NT2/D1 (cell line): ENCODE results near the gene TUBA1A.

Source experiments
- DNase-seq: peaks from one replicate; pipeline ENCODE4 v3.0.0-alpha.2; 2011; ENCODE audit warnings: low read depth, low spot score
- H3K27me3 ChIP-seq: 2 replicates; pipeline ENCODE4 v1.6.0; 2011; ENCODE audit warnings: mild to moderate bottlenecking; ENCODE audit not compliant: insufficient read length, insufficient read depth
- H3K36me3 ChIP-seq: 2 replicates; pipeline ENCODE4 v1.6.1; 2011; ENCODE audit warnings: mild to moderate bottlenecking, low read length, mixed read lengths; ENCODE audit not compliant: insufficient read depth, insufficient read length
- H3K4me1 ChIP-seq: 2 replicates; pipeline ENCODE4 v1.5.1; 2011; ENCODE audit not compliant: insufficient read depth, insufficient read length
- H3K4me3 ChIP-seq: 2 replicates; pipeline ENCODE4 v1.5.1; 2011; ENCODE audit warnings: low read depth; ENCODE audit not compliant: insufficient read length
- H3K9ac ChIP-seq: 2 replicates; pipeline ENCODE4 v1.6.0; 2011; ENCODE audit warnings: low read depth; ENCODE audit not compliant: insufficient read length
- H3K9me3 ChIP-seq: 2 replicates; pipeline ENCODE4 v1.5.1; 2011; ENCODE audit warnings: mild to moderate bottlenecking, low read length; ENCODE audit not compliant: insufficient read depth
- SUZ12 ChIP-seq: IDR thresholded peaks from 2 replicates; pipeline ENCODE4 v1.6.1; 2011; ENCODE audit not compliant: insufficient read length, insufficient read depth; ENCODE audit errors: extremely low read depth
- YY1 ChIP-seq: IDR thresholded peaks from 2 replicates; pipeline ENCODE4 v1.6.1; 2011; ENCODE audit not compliant: insufficient read length, insufficient read depth
- ZNF274 ChIP-seq: IDR thresholded peaks from 2 replicates; pipeline ENCODE4 v1.6.1; 2011; ENCODE audit warnings: mild to moderate bottlenecking, low read depth, low read length

TUBA1A gene

GRCh38 chr12:49161092-49161795, 27.6 kb downstream of the TUBA1A start:
- no peak overlapping the region for H3K9ac ChIP-seq
- DNase-seq = no peak
- TF ChIP-seq YY1 = no peak
- no peak for TF ChIP-seq SUZ12
- no peak for TF ChIP-seq ZNF274
- no peak overlapping the region for H3K4me3 ChIP-seq
- no peaks in the 10 kb centered on the region for H3K9me3 ChIP-seq
- no peaks in the 10 kb centered on the region for H3K4me1 ChIP-seq
- no peaks in the 10 kb centered on the region for H3K27me3 ChIP-seq
- H3K36me3 ChIP-seq = no peaks in the 10 kb centered on the region

- no peak overlapping the region for H3K4me3 ChIP-seq
- no peak for TF ChIP-seq SUZ12
- no peak for TF ChIP-seq ZNF274
- no peak for TF ChIP-seq YY1
- H3K9ac ChIP-seq = no peak overlapping the region
- no peaks in the 10 kb centered on the region for H3K4me1 ChIP-seq
- DNase-seq = no peak
- no peaks in the 10 kb centered on the region for H3K36me3 ChIP-seq
- no peaks in the 10 kb centered on the region for H3K9me3 ChIP-seq
- no peaks in the 10 kb centered on the region for H3K27me3 ChIP-seq
Observed at GRCh38 chr12:49160399-49160798, 28.5 kb downstream of the TUBA1A start.

GRCh38 chr12:49154221-49154620, 34.7 kb downstream of the TUBA1A start:
- TF ChIP-seq YY1 = no peak
- TF ChIP-seq ZNF274 = no peak
- TF ChIP-seq SUZ12 = no peak
- Histone ChIP-seq H3K9me3 (no peaks in the 10 kb centered on the region), H3K9ac (no peak overlapping the region), H3K36me3 (no peaks in the 10 kb centered on the region), H3K4me1 (no peaks in the 10 kb centered on the region), H3K27me3 (no peaks in the 10 kb centered on the region), H3K4me3 (no peak overlapping the region)
- no peak for DNase-seq

- H3K27me3 ChIP-seq = no peaks in the 10 kb centered on the region
- H3K9me3 ChIP-seq = no peaks in the 10 kb centered on the region
- no peak overlapping the region for H3K9ac ChIP-seq
- DNase-seq = no peak
- no peaks in the 10 kb centered on the region for H3K4me1 ChIP-seq
- TF ChIP-seq YY1 (no peak), ZNF274 (no peak), SUZ12 (no peak)
- H3K36me3 ChIP-seq = no peaks in the 10 kb centered on the region
- H3K4me3 ChIP-seq = no peak overlapping the region
Observed at GRCh38 chr12:49147384-49147783, 41.5 kb downstream of the TUBA1A start.

- TF ChIP-seq SUZ12 (no peak), YY1 (no peak), ZNF274 (no peak)
- Histone ChIP-seq H3K4me3 (no peak overlapping the region), H3K36me3 (no peaks in the 10 kb centered on the region), H3K4me1 (no peaks in the 10 kb centered on the region), H3K9ac (no peak overlapping the region), H3K27me3 (no peaks in the 10 kb centered on the region), H3K9me3 (no peaks in the 10 kb centered on the region)
- DNase-seq = no peak
Observed at GRCh38 chr12:49146406-49146805, 42.5 kb downstream of the TUBA1A start.

GRCh38 chr12:49144384-49144783, 44.5 kb downstream of the TUBA1A start:
- no peak for DNase-seq
- H3K9ac ChIP-seq = no peak overlapping the region
- no peaks in the 10 kb centered on the region for H3K36me3 ChIP-seq
- no peaks in the 10 kb centered on the region for H3K27me3 ChIP-seq
- TF ChIP-seq SUZ12 = no peak
- TF ChIP-seq YY1 = no peak
- no peak for TF ChIP-seq ZNF274
- no peaks in the 10 kb centered on the region for H3K9me3 ChIP-seq
- no peak overlapping the region for H3K4me3 ChIP-seq
- H3K4me1 ChIP-seq = no peaks in the 10 kb centered on the region

- DNase-seq = no peak
- Histone ChIP-seq H3K9ac (no peak overlapping the region), H3K27me3 (no peaks in the 10 kb centered on the region), H3K4me1 (no peaks in the 10 kb centered on the region), H3K36me3 (no peaks in the 10 kb centered on the region), H3K9me3 (no peaks in the 10 kb centered on the region), H3K4me3 (no peak overlapping the region)
- TF ChIP-seq SUZ12 (no peak), YY1 (no peak), ZNF274 (no peak)
Observed at GRCh38 chr12:49138999-49139398, 49.9 kb downstream of the TUBA1A start.

- no peaks in the 10 kb centered on the region for H3K27me3 ChIP-seq
- H3K36me3 ChIP-seq = no peaks in the 10 kb centered on the region
- H3K4me1 ChIP-seq = no peaks in the 10 kb centered on the region
- no peak for TF ChIP-seq SUZ12
- no peak for TF ChIP-seq ZNF274
- no peak for TF ChIP-seq YY1
- H3K4me3 ChIP-seq = no peak overlapping the region
- H3K9me3 ChIP-seq = no peaks in the 10 kb centered on the region
- DNase-seq = no peak
- no peak overlapping the region for H3K9ac ChIP-seq
Observed at GRCh38 chr12:49138587-49138986, 50.3 kb downstream of the TUBA1A start.
